ENCODE measurements around the gene PARVB.

GRCh38 chr22:44005524-44005923, 18.6 kb upstream of the PARVB start:
- TF ChIP-seq POLR2A (IDR thresholded peaks at IDR 0.05) (no peak), CTCF (IDR thresholded peaks at IDR 0.05 in 4 of 5, conservative IDR thresholded peaks at IDR 0.05 in 1 of 5) (no peak)

Data from gastrocnemius medialis (tissue), 4 donors.